SIG-M5 (cell line): ENCODE results near the gene MRPS30.
A peak's percentile ranks its signal among the peaks of the same experiment; 100 is the strongest.
"Not testable (repeated sequence)": the region's sequence is repeated elsewhere in the genome, so short reads cannot be mapped to it uniquely, and the experiment has no call there.

Source experiments
- DNase-seq: peaks from one replicate; lab custom pipeline; 2025; lab: John Stamatoyannopoulos, UW

The MRPS30 gene

GRCh38 chr5:44808435-44809214 lies at the start of gene MRPS30:
Gene MRPS30 (plus strand): TSS chr5:44808947. CDS start chr5:44808963, 16 bp downstream.
- peak; percentile 98 for DNase-seq

GRCh38 chr5:44769200-44769876 lies 39.4 kb upstream of the MRPS30 start:
- DNase-seq: no peak

GRCh38 chr5:44769877-44770209 lies 38.9 kb upstream of the MRPS30 start:
- DNase-seq: no peak

- no peak for DNase-seq
Measured at GRCh38 chr5:44770780-44771717, 37.7 kb upstream of the MRPS30 start.

- not testable (repeated sequence) for DNase-seq
Measured at GRCh38 chr5:44772397-44772796, 36.4 kb upstream of the MRPS30 start.

GRCh38 chr5:44774279-44774880 lies 34.4 kb upstream of the MRPS30 start:
- DNase-seq: peak; percentile 3

- DNase-seq: no peak
Measured at GRCh38 chr5:44779167-44779566, 29.6 kb upstream of the MRPS30 start.

- DNase-seq: no peak
Measured at GRCh38 chr5:44783634-44784315, 25.0 kb upstream of the MRPS30 start.

- no peak for DNase-seq
Measured at GRCh38 chr5:44787731-44788130, 21.0 kb upstream of the MRPS30 start.

- DNase-seq: not testable (repeated sequence)
Measured at GRCh38 chr5:44789372-44789995, 19.3 kb upstream of the MRPS30 start.

- DNase-seq: not testable (repeated sequence)
Measured at GRCh38 chr5:44792031-44792673, 16.6 kb upstream of the MRPS30 start.

- no peak for DNase-seq
Measured at GRCh38 chr5:44794371-44794770, 14.4 kb upstream of the MRPS30 start.

- no peak for DNase-seq
Measured at GRCh38 chr5:44795496-44795895, 13.3 kb upstream of the MRPS30 start.

GRCh38 chr5:44797841-44798240 lies 10.9 kb upstream of the MRPS30 start:
- DNase-seq: no peak

- no peak for DNase-seq
Measured at GRCh38 chr5:44801992-44802391, 6.8 kb upstream of the MRPS30 start.

- no peak for DNase-seq
Measured at GRCh38 chr5:44806608-44807007, 2.1 kb upstream of the MRPS30 start.

- DNase-seq: no peak
Measured at GRCh38 chr5:44807269-44807668, 1.5 kb upstream of the MRPS30 start.

GRCh38 chr5:44809215-44809955 lies 638 bp downstream of the MRPS30 start:
- no peak for DNase-seq

GRCh38 chr5:44809956-44810420 lies 1.2 kb downstream of the MRPS30 start:
- DNase-seq: no peak

GRCh38 chr5:44814761-44815160 lies 6.0 kb downstream of the MRPS30 start:
- DNase-seq: no peak
